GM18520 (cell line): ENCODE results near the gene TAMALIN.

Experiments
- ATAC-seq: cut with Tn5 transposase; IDR thresholded peaks from one replicate; pipeline ENCODE4 v1.9.1; 2021; ENCODE audit not compliant: unreplicated experiment

The TAMALIN gene

DNA sequence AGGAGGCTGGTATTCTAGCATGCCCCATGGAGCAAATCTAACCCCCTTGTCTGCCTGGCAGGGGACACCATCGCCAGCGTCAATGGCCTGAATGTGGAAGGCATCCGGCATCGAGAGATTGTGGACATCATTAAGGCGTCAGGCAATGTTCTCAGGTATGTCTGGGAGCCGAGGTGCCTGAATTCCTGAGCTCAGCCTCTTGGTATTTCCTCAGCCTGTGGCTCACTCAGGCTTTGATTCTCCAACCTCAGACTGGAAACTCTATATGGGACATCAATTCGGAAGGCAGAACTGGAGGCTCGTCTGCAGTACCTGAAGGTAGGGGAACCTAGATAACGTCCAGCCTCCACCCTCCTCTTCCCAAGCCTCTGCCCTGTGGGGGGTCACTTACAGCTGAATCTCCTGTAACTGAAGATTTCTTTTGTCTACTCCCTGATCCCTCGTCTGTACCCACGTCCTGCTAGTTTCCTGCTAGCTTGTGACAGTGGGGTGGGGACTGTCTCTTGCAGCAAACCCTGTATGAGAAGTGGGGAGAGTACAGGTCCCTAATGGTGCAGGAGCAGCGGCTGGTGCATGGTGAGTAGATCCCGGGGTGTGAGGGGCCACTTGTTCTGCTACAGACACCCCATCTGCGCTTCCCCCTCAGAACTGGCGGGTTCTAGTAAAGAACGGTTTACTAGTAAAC lies 7.0 kb downstream of the TAMALIN start:
- ATAC-seq, result no peak

DNA sequence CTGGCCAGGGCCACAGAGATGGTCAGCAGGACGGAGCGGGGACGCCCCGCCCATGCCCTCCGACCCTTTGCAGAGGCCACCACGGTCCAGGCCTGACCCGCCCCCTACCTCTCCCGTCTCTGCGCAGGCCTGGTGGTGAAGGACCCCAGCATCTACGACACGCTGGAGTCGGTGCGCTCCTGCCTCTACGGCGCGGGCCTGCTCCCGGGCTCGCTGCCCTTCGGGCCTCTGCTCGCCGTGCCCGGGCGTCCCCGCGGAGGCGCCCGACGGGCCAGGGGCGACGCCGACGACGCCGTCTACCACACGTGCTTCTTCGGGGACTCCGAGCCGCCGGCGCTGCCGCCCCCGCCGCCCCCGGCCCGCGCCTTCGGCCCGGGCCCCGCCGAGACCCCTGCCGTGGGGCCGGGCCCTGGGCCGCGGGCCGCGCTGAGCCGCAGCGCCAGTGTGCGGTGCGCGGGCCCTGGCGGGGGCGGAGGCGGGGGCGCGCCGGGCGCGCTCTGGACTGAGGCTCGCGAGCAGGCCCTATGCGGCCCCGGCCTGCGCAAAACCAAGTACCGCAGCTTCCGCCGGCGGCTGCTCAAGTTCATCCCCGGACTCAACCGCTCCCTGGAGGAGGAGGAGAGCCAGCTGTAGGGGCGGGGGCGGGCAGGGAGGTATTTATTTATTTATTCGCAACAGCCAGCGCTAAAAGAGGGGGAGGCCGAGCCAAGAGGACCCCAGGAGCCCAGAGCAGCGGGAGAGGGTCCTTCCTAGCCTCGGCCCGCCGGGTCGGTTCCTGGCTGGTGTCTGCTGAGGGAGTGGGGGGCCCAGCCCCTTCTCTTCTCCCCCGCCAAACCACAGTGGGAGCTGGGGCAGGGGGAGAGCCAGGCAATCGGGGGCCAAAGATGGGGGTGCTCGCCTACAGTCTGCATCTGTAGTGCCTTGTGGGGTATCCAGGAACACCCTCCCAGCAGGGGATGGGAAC lies 8.1 kb downstream of the TAMALIN start:
- no peak for ATAC-seq

DNA sequence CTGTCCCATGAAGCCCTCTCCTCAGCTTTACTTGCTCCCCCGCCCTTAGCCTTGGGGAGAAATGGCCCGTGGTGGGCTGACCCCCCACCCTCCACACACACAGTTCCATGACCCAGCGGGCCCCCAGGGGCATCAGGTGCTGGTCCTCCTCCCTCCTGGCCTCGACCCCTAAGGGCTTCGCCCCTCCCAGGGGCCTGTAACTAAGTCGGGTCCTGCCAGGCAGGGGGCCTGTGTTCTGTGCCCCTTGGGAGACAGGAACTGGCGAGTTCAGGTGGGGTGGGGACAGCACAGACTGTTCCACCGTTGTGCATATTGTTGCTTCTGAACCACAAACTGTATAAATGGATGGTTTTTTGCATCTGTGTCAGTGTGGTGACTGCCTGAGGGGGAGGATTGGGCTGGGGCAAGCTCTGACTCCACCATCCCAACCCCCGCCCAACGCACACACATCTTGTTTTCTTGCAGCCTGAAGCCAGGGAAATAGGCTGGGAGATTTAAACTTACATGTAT lies 8.8 kb downstream of the TAMALIN start:
- no peak for ATAC-seq

DNA sequence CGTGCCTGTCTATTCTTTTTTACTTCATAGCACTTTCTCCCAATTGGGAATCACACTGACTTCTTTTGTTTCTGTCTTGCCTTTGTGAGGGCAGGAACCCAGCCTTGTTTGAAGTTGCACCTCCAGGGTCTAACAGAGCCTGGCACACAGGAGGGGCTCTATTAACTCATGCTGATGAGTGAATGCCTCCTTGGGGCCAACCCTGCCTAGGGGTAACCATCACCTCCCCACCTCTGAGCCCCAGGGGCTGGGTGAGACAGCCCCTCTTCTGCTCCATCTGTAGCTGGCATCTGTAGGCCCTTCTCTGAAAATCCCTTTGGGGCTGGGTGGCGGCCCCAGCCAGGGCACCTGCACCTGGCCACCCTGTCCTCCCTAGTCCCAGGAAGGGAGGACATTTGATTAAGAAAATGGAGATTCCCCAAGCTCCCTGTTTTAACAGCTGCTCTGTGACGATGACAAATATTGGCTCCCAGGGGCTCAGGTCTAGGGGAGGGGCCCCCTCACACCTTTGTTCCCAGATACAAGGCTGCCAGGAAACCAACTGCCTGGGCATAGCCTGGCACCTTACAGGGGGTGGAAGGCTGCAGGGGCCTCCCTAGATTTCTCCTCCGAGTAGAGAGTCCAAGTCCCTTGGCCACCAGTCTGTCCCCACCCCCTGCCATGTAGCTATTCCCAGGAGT lies 11.8 kb downstream of the TAMALIN start:
- no peak for ATAC-seq

DNA sequence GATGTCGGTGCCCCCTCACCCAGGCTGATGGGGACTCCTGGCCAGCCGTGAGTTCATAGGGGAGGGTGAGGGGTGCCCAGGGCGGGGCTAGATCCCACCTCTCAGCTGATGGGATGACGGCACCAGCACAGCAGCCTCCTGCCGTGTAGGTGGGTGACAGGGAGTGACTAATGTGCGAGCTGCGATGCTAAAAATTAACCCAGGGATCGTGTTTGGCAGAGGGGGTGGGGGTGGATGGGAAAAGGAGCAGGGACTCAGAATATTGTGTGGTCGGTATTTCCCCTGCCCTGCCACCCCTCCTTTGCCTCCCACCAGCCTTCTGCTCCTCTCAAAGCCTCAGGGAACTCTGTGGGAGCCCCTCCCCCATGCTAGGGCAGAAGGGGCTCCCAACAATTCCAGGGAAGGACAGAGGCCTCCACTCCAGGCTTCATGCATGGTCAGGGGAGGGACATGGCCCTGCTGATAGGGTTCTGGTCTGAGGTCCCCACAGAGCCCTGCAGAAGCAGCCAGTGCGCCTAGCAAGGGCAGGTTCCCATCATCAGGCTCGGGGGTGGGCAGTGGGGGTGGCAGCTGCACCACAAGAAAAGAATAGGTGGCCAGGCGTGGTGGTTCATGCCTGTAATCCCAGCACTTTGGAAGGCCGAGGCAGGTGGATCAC lies 12.5 kb downstream of the TAMALIN start:
- ATAC-seq, result no peak

DNA sequence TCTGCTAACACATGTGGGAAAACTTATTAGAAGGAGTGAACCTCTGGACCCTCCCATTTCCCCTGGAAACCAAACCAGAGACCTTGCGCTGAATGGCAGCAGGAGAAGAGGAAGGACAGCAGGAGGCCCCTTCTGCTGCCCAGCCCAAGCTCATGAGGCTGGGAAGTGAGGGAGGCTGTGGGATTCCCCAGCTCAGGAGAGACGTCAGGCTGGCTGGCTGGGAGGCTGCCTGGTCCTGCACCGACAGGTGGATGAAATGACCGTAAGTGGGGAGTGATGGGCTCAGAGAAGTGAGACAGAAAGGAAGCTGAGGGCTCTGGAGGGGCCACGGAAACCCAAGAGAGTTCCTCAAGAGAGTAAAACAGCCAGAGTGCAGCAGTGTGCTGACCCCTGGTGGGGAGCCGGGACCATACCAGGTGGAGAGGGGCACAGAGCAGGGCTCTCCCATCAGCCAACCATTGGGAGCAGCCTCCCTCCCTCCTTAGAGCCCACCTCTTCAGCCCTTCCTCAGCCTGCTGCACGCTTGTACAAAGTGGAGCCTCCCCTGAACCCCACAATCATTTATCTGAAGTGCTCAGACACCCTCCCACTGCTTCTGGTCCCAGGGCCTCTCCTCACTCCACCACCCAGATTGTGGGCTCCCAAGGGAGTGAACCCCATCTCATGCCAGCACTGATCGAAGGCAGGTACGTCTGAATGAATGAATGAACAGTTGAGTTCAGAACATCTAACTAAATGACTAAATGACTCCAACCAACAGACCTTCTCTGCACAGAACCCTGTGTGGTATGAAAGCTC lies 14.0 kb downstream of the TAMALIN start:
- ATAC-seq, result no peak

DNA sequence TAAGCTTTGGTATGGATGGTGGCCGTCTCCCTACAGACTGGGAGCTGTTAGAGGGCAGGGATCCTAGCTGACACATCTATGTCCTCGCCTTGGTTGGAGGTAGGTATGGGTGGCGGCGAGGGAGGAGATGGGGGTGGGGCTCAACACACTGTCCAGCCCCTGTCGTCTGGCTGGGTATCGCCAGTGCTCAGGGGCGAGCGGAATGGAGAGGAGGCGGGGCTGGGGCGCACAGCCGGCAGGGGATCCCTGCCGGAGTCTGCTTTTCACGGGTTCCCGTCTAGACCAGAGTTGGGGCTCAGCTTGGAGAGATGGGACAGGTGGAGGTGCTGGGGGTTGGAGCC lies 16.1 kb downstream of the TAMALIN start:
- ATAC-seq, result no peak

DNA sequence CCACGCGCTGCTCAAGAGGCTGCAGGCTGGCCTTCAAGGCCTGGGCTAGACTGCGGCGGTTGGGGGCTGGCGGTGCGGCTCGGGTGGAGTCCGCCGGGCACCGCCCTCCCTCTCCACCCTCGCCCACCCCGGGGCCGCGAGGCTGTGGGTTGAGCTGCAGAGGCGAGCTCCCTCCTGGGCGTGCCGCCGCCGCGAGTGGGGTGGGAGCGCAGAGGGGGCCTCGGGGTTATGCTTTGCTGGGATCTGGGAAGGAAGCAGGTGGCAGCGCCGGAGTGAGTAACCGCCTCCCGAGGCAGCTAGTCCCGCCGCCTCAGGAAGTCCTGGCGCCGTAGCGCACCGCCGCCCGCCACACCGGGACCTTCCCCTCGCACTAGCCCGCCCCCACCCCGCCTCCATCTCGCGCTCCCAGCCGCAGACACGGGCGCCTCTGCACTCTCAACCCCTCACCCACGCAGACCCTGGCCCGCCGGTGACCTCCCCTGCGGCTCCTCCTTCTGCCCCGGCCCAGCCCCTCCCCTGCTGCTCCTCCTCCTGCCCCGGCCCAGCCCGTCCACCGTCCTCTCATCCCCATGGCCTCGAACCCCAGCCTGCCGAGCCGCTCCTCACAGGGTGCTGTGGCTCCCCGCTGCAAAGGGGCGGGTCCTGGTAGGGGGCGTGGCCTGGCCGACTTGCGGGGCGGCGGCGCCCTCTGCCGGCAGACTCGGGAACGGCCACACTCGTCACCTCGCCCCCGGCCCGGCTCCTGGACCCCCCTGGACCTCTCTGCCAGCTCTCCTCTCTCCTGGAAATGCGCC lies 16.6 kb downstream of the TAMALIN start:
- peak; percentile 34 for ATAC-seq

DNA sequence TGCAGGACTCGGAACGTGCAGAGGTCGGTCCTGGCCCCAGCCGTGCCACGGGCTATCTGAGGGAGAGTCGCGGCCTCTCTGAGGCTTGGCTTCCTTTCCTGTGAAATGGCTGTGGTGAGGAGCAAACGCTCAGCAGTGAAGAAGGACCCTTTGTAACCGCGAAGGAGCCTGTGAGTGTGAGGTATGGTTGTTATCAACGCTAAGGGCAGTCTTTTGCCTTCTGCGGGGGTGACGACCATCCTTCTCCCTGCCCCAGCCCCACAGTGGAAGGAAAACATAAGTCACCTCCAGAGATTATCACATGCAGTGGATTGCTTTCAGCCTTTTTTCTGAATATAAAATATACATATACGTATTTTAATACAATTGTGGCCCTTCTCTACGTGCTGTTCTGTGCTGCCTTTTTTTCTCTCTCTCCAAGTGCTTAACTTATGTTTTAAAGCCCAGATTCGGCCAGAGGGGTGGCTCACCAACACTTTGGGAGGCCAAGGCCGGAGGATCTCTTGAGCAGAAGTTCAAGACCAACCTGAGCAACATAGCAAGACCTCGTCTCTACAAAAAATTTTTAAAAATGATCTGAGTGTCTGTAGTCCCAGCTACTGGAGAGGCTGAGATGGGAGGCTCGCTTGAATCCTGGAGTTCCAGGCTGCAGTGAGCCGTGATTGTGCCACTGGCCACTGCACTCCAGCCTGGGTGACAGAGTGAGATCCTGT lies 17.4 kb downstream of the TAMALIN start:
- ATAC-seq, result no peak

DNA sequence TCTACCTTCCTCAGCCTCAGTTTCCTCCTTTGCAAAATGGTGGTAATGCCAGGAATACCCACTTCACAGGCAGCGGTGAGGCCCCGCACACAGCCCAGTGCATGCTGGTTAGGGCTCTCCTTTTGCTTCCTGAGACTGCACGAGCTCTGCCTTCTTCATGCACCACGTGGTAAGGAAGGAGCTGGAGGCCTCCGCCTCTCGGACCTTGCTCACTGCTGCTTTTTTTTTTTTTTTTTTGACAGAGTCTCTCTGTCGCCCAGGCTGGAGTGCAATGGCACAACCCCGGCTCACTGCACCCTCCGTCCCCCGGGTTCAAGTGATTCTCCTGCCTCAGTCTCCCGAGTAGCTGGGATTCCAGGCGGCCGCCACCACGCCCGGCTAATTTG lies 18.1 kb downstream of the TAMALIN start:
- no peak for ATAC-seq

DNA sequence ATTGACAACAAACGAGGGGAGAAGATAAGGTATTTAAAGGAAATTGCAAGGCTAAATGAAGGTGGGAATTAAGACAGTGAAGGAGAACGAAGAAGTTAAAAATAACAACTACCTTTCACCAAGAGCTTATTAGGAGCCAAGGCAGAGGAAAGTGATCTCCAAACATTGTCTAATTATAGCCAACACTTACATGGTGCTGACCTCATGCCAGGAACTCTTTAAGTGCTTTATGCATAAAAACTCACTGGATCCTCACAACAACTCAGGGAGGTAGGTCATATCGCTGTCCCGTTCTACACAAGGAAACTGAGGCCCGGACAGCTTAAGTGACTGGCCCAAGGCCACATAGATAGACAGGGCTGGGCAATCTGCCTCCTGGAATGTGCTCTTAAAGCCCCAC lies 19.5 kb downstream of the TAMALIN start:
- ATAC-seq, result no peak

DNA sequence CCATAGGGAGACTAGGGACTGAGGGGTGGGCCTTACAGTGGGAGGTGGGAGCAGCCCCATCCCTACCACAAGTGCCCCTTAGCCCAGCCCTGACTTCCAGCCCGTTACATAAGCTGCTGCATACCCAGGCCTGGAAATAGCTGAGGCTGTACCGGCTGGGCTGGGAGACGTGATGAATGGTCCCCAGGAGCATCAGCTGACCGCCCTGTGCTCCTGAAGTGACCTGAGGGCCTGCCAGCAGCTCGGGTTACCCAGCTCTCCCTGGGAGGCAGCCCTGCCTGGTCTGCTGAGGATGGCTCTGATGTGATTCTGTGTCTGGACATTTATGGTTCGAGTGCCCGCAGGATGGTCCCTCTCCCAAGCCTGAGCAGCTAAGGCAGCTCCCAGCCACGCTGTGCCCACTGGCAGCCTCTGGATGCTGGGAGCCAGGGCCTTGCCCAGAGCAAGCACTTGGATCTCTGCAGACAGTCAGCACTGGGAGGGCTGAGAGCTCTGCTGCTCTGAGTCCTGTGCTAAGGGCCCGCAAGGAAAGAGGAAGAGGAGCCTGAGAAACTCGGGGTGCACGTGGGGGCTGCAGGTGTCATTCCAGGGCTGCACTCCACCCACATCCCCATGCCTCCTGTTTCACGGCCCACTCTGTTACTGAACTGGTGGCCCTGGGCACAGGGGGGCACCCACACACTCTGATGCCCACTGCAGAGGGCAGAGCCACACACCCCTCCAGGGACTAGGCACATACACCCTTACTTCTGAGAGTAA lies 20.5 kb downstream of the TAMALIN start:
- no peak for ATAC-seq

DNA sequence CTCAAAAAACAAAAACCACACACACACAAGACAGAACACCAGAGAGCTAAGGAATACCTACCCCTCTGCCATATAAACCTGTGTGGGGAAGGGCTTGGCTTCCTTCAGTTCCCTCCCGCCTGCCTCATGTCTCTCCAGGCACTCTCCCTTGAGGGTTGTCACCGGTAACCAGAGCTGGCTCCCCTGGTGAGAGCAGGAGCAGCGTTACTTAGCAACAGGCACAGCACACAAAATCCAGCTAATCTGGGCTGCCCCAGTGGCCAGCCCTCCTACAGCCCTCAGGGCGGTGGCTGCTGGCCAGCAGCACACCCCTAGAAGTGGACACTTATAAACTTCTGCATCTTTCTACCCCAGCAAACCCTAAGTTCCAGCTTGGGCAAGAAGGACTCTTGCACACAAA lies 22.9 kb downstream of the TAMALIN start:
- no peak for ATAC-seq

DNA sequence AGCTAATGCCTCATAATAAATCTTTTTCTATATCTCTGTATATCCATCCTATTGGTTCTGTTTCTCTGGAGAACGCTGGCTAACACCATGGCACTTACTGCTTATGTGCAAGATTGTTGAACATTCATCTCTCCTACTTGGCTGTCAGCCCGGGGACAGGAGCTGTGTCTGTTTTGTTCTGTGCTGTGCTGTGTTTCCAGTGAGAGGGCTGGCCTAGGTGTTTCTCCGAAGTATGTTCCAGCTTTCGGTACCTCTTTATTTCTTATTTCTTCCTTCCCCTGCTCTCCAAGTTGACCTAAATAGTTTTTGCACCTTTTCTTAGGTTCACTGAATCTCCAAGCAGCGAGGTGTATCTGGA lies 25.7 kb downstream of the TAMALIN start:
- no peak for ATAC-seq

DNA sequence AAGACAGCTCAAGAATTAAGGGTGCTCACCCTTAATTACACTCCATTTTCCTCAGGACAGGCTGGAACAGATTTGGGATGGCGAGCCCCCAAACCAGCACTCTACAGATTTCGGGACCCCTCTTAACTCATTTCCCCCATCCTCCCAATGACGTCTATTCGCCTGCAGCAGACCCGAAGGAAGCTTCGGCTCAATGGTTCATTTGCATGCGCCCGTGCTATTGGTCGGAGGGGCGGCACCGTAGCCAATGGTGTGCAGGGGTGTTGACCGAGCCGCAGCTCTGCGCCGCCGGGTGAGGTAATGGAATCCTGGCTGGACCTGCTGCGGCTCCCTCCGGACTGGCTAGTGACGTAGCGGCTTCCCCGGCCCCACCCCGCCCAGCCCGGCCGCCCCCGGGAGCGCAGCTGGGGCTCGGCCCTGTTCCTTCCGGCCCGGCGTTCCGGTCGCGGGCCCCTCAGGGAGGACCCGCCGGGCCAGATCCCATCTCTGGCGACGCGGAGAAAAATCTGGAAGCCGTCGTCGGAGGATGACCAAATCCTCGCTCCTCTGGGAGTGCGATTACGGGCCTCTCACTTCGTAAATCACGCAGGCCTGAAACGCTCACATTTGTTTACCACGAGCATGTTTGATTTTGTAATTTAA lies 26.2 kb downstream of the TAMALIN start:
- peak; percentile 89 for ATAC-seq

DNA sequence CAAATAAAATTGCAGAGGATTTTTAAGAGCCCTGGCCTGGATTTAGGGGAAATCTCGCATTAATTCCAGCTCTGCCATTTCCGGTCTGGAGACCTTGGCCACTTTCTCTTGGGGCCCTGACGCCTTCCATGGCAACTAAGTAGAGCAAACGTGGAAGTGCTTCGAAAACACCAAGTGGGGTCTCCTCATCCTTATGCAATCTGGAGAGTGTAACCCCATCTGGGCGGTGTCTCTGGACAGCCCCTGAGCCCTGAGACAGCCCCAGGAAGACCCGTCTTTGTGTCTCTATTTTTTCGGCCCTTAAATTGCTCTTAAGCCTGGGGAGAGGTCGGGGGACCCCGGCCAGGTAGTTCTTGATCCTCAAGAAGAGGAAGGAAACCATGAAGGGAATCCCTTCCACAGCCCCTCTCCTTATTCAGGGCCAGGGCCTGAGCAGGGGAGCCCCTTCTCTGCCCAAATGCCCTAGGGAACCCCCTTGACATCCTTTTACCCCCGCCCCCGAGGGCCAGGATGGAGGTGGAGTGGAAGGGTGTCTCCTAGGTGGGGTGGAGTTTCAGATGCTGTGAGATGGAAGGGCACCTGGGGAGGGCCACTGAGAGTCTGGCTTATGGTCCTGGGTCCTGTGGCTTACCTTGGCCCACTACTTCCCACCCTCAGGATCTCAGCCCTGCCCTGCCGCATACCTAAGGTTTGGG lies 26.8 kb downstream of the TAMALIN start:
- ATAC-seq, result no peak

DNA sequence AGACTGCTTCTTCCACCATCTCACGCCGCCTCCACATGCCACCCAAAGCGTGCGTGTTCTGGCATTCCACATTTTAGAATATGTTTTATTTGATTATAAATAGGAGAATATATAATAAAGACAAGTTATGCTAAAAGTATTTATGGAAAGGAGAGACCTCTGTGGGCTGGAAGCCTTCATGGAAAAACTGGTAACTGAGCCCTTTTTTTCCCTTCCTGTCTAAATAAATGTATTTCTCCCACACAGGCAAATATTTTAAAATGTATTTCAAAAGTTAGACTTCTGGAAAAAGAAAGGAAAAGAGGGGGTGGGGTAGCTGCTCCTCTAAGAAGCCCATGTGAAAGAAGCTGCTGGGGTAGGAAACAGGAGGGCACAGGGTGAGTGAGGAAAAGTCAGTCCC lies 28.4 kb downstream of the TAMALIN start:
- ATAC-seq, result no peak
